IMR-90 (cell line): ENCODE results near the gene GSTK1.

Experiments
- CTCF ChIP-seq: conservative IDR thresholded peaks from 2 replicates; pipeline ENCODE4 v1.5.1; 2012; ENCODE audit warnings: mild to moderate bottlenecking, low read depth, low read length, improper control_type of control experiment
- ELK1 ChIP-seq: fragments of 150-350 bp; IDR thresholded peaks from 2 replicates; pipeline ENCODE4 v1.6.1; 2016; ENCODE audit warnings: low read depth, mild to moderate bottlenecking, low read length, moderate library complexity, borderline replicate concordance
- FOS ChIP-seq: fragments of 150-350 bp; IDR thresholded peaks from 2 replicates; pipeline ENCODE4 v1.6.1; 2016; ENCODE audit warnings: low read depth, low read length
- NFE2L2 ChIP-seq: fragments of 150-350 bp; IDR thresholded peaks from 2 replicates; pipeline ENCODE4 v1.6.1; 2016; ENCODE audit warnings: low read depth, mild to moderate bottlenecking, low read length
- POLR2A ChIP-seq: IDR thresholded peaks from 2 replicates; pipeline ENCODE4 v1.6.1; 2012; ENCODE audit warnings: mild to moderate bottlenecking, low read depth, low read length
- RAD21 ChIP-seq: IDR thresholded peaks from 2 replicates; pipeline ENCODE4 v1.6.1; 2012; ENCODE audit warnings: low read length, improper control_type of control experiment

GRCh38 chr7:143214789-143215679 is 48.2 kb upstream of the GSTK1 start:
- peak; percentile 100 for TF ChIP-seq CTCF
- no peak for TF ChIP-seq ELK1
- no peak for TF ChIP-seq POLR2A
- no peak for TF ChIP-seq FOS
- no peak for TF ChIP-seq NFE2L2
- TF ChIP-seq RAD21, result peak; percentile 94
